ENCODE measurements around the gene DDOST. TPM values are rescaled to one million over a fixed set of nuclear protein-coding genes. Genes with fewer than 3 reads are reported as not detected.

DDOST gene
- total RNA-seq, 4 donors from 2014 or later, result 86.4 to 126 (median 103) TPM

DNA sequence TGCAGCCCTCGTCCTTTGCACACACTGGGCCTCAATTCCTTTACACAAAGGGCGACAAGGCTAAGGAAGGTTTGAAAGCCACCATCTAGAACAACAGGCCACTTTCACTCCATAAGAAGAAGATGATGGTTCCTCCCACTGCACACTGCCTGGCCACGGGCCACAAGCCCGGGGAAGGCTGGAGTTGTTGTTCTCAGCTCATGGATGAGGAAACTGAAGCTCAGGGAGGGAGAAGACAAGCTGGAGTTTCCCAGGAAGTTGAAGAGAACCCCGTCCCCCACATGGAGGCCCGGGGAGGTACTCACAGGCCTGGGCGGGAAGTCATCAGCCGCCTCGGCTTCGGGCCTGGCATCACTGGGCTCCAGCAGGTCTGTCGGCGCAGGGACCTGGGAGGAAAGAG lies 24.6 kb upstream of the DDOST start:
- no peak overlapping the region for H3K4me3 ChIP-seq
- peaks cover 0 to 18% (median 11%) of the 10 kb centered on the region in 4 donors for H3K4me1 ChIP-seq
- intact Hi-C loops (cut with DNase I), result no loop called here
- TF ChIP-seq POLR2A (IDR thresholded peaks at IDR 0.05; ENCODE audit: low read depth), result no peak
- TF ChIP-seq POLR2AphosphoS5 (IDR thresholded peaks at IDR 0.05), result no peak
- TF ChIP-seq, protein P1, sequence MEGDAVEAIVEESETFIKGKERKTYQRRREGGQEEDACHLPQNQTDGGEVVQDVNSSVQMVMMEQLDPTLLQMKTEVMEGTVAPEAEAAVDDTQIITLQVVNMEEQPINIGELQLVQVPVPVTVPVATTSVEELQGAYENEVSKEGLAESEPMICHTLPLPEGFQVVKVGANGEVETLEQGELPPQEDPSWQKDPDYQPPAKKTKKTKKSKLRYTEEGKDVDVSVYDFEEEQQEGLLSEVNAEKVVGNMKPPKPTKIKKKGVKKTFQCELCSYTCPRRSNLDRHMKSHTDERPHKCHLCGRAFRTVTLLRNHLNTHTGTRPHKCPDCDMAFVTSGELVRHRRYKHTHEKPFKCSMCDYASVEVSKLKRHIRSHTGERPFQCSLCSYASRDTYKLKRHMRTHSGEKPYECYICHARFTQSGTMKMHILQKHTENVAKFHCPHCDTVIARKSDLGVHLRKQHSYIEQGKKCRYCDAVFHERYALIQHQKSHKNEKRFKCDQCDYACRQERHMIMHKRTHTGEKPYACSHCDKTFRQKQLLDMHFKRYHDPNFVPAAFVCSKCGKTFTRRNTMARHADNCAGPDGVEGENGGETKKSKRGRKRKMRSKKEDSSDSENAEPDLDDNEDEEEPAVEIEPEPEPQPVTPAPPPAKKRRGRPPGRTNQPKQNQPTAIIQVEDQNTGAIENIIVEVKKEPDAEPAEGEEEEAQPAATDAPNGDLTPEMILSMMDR (IDR thresholded peaks at IDR 0.05), result no peak
- no peak for TF ChIP-seq EP300 (IDR thresholded peaks at IDR 0.05)
- H3K27ac ChIP-seq (replicated peaks in 1 of 4), result peak overlapping the region; percentile 56 to 71 (median 69)
- no peak for DNase-seq (ENCODE audit: extremely low spot score)
- 75% methylated on average over 4 of the region's 12 CpGs for WGBS
- H3K27me3 ChIP-seq, result no peaks in the 10 kb centered on the region
- no peaks in the 10 kb centered on the region for H3K9me3 ChIP-seq
- H3K36me3 ChIP-seq, result no peaks in the 10 kb centered on the region

DNA sequence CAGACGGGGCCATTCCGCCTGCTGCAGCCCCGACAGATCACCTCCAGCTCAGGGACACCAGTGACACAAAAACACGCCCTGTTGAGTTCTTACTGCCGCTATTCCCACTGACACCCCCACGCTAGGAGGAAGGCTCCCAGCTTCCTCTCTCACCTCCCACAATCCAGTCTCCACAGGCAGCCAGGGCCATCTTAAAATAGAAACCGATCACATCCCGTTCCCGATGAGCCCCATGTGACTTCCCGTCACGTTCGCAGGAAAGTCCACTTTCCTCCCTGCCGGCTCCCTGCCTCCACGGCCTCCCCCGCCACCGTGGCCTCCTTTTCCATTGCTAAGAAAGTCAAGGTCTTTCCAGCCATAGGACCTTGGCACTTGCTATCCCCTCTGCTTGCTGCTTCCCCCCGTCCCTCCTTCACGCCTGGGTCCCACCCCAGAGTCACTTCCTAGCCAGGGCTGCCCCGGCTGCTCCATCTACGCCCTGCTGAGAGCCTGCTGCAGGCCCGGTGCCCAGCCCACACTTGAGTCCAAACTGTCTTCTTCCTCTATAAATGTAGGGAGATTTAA lies 24.0 kb upstream of the DDOST start:
- WGBS, result 77% methylated on average over 19 of the region's 21 CpGs
- Histone ChIP-seq H3K4me1 (peaks cover 0 to 18% (median 11%) of the 10 kb centered on the region in 4 donors), H3K36me3 (no peaks in the 10 kb centered on the region), H3K27ac (replicated peaks in 1 of 4) (peak overlapping the region; percentile 56 to 71 (median 69)), H3K4me3 (peak overlapping the region; percentile 29 to 48 (median 35)), H3K9me3 (no peaks in the 10 kb centered on the region), H3K27me3 (no peaks in the 10 kb centered on the region)
- TF ChIP-seq POLR2AphosphoS5 (IDR thresholded peaks at IDR 0.05) (peak; percentile 49 to 54), POLR2A (IDR thresholded peaks at IDR 0.05; ENCODE audit: low read depth) (no peak)
- intact Hi-C loops (cut with DNase I), result no loop called here
- DNase-seq (ENCODE audit: extremely low spot score), result no peak

GRCh38 chr1:20684651-20685050 lies 23.5 kb upstream of the DDOST start:
- no peaks in the 10 kb centered on the region for H3K27me3 ChIP-seq
- no peaks in the 10 kb centered on the region for H3K9me3 ChIP-seq
- intact Hi-C loops (cut with DNase I), result no loop called here
- peak overlapping the region; percentile 29 to 48 (median 35) for H3K4me3 ChIP-seq
- peaks cover 0 to 18% (median 11%) of the 10 kb centered on the region in 4 donors for H3K4me1 ChIP-seq
- no peaks in the 10 kb centered on the region for H3K36me3 ChIP-seq
- TF ChIP-seq POLR2AphosphoS5 (IDR thresholded peaks at IDR 0.05) (no peak), EP300 (IDR thresholded peaks at IDR 0.05) (no peak), POLR2A (IDR thresholded peaks at IDR 0.05; ENCODE audit: low read depth) (no peak)
- TF ChIP-seq, protein P1 (IDR thresholded peaks at IDR 0.05), result no peak
- H3K27ac ChIP-seq (replicated peaks in 1 of 4), result peak overlapping the region; percentile 56 to 71 (median 69)
- 78% methylated on average over 11 of the region's 14 CpGs for WGBS
- DNase-seq (ENCODE audit: extremely low spot score), result no peak

- Histone ChIP-seq H3K4me3 (peak overlapping the region; percentile 29 to 48 (median 35)), H3K9me3 (no peaks in the 10 kb centered on the region), H3K27ac (replicated peaks in 1 of 4) (peak overlapping the region; percentile 56 to 71 (median 69)), H3K4me1 (peaks cover 0 to 18% (median 11%) of the 10 kb centered on the region in 4 donors), H3K27me3 (no peaks in the 10 kb centered on the region), H3K36me3 (peaks cover 0 to under 1% (median 0%) of the 10 kb centered on the region in 4 donors)
- DNase-seq (ENCODE audit: extremely low spot score), result no peak
- WGBS, result 70% methylated on average over 13 of the region's 13 CpGs
- TF ChIP-seq EP300 (IDR thresholded peaks at IDR 0.05) (no peak), POLR2A (IDR thresholded peaks at IDR 0.05; ENCODE audit: low read depth) (no peak), POLR2AphosphoS5 (IDR thresholded peaks at IDR 0.05) (no peak)
- TF ChIP-seq, protein P1 (IDR thresholded peaks at IDR 0.05), result no peak
- intact Hi-C loops (cut with DNase I), result no loop called here
These were observed 23.0 kb upstream of the DDOST start for GRCh38 chr1:20684050-20684620.

DNA sequence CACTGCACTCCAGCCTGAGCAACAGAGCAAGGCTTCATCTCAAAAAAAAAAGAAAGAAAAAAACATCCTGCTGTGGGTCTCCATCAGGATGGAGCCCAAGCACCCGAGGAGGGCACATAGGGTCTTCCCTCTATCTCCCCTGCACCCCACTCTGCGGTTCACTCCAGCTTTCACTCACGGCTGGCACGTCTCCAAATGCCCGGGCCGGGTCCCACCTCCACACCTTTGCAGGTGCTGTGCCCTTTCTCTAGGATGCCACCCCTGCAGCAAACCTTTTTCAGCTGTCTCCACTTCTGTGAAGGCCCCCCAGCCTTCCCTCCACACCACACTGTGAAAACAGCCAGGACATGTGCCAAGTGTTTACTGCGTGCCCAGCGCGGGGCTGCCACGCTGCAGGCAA lies 22.4 kb upstream of the DDOST start:
- DNase-seq (ENCODE audit: extremely low spot score), result no peak
- peaks cover 0 to 5% (median 0%) of the 10 kb centered on the region in 4 donors for H3K36me3 ChIP-seq
- WGBS, result 89% methylated on average over 10 of the region's 10 CpGs
- peaks cover 0 to 18% (median 11%) of the 10 kb centered on the region in 4 donors for H3K4me1 ChIP-seq
- no peak overlapping the region for H3K27ac ChIP-seq (replicated peaks in 1 of 4)
- TF ChIP-seq, protein P1 (IDR thresholded peaks at IDR 0.05), result no peak
- TF ChIP-seq EP300 (IDR thresholded peaks at IDR 0.05) (no peak), POLR2AphosphoS5 (IDR thresholded peaks at IDR 0.05) (no peak), POLR2A (IDR thresholded peaks at IDR 0.05; ENCODE audit: low read depth) (no peak)
- H3K4me3 ChIP-seq, result no peak overlapping the region
- no peaks in the 10 kb centered on the region for H3K9me3 ChIP-seq
- no peaks in the 10 kb centered on the region for H3K27me3 ChIP-seq
- intact Hi-C loops (cut with DNase I), result no loop called here
